Measurements from ENCODE around the gene RNF212.
A peak's percentile ranks its signal among the peaks of the same experiment; 100 is the strongest.

The RNF212 gene

DNA sequence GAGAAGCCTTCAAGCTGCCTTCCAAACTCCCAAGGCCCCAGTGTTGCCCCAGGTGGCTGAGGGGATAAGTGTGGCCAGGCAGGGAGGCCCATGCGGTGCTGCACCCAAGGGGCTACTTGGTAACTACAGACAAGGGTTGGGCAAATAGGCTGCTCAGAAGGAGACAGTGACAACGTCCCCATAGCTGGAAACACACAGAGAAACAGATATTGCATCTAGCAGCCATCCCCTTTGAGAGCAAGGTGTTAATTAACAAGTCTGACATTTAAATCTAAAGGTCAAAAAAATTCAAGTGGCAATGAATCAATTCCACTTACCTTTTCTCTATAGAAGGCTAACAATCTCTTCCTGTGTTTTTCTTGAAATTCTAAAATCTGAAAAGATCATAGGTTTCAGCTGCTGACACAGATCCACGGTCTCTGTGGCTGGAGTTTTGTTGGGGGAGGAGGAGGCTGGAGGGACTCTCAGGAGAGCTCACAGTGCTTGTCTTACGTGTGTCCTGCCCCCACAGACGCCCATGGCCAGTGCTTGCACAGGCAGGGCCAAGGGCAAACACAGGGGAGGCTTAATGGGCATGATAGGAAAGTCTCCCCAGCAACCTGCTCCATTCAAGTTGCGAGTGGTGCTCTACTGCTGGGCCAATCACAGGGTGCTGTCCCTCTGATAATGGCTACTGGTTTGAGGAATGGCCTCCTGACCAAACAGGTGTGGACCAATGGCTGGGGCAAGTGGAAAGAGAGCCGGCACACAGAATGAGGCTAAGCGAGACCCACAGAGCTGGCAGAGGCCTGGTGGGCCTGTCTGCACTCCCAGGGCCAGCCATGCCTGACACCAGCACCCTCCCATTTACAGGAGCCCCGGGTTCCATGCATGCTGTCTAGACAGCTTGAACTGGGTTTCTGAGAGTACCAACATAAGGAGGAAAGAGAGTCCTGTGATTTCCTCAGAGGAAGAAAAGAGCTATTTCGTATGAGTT is 22.6 kb downstream of the RNF212 start:
- no peak for DNase-seq

DNA sequence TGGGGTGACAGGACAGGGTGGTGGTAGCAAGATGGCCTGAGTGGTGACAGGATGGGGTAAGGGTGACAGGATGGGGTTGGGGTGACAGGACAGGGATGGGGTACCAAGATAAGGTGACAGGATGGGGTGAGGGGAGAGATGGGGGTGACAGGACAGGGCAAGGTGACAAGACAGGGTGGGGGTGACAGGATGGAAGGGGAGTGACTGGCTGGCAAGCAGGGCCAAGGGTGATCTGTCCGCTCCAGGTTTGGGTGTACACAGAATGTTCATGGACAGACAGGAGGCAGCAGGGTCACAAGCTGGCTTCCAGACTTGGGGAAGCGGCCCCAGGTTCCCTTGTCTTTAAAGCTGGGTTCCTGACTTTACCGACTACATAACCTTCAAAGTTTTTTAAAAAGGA is 23.3 kb downstream of the RNF212 start:
- no peak for DNase-seq

DNA sequence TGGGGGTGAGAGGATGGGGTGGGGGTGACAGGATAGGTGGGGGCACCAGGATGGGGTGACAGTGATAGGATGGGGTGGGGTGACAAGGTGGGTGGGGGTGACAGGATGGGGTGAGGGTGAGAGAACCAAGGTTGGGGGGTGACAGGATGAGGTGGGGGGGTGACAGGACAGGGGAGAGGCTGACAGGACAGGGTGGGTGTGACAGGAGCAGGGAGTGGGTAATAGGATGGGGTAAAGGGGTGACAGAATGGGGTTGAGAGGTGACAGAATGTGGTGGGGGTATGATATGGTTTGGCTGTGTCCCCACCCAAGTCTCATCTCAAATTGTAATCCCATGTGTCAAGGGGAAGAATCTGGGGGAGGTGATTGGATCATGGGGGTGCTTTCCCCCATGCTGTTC is 26.0 kb downstream of the RNF212 start:
- DNase-seq: no peak

DNA sequence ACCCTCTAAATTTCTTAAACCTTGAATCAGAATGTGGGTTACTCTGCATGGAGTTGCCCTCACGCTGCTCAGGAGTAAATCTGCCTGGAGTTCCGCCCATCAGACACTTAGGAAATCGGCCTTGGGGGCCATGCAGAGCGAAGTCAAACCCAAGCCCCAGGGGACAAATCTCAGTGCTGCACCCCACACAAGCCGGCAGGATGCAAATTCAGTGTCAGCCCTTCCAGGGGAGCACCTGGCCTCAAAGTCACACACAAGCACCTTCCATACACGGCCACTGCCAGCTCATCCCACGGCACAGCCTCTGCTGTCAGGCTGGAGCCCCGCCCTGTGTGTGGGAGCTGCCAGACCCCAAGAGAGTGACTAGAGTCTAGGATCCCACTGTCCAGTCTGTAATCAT is 27.4 kb downstream of the RNF212 start:
- no peak for DNase-seq

DNA sequence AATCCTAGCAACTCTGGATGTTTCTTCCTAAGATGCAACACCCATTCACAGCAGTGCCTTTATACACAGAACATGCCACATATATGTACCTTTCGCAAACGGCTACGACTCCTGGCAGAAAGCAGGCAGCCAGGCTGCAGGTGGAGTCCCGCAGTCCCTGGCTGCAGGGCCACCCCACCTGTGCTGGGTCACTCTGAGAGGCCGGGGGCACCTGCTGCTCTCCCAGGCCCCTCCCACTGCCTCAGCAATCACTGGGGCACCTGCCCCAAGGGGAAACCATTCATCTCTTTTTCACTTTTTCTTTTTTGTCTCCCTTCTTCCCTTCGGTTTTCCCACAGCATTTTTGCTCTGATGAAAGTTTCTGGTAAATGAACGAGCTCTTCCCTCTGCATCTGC is 28.0 kb downstream of the RNF212 start:
- DNase-seq: no peak

DNA sequence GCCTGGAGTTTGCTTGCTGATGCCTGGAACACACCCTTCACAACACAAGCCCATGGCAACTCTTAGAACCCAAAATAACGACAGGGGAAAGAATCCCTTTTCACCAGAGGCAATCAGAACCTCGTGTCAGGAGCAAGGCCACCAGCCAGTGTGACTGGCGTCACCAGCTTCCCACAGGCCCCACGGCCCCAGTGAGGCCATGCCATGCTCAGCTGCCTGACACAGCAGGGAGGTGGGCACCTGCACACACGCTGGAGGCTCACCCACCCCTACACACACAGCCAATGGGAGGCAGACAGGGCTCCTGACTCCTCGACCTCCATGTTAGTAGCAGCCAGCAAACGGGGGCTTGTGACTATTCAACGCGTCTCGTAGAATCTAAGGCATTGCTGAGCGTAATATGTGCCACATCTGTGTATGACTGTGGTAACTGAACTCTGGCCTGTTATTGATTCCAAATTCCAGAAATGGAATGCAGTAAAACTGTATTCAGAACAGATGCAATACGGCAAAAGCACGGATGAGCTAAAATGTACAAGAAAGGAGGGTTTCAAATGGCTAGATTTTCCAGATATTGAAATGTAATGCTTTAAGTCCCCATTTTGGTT is 28.5 kb downstream of the RNF212 start:
- no peak for DNase-seq

DNA sequence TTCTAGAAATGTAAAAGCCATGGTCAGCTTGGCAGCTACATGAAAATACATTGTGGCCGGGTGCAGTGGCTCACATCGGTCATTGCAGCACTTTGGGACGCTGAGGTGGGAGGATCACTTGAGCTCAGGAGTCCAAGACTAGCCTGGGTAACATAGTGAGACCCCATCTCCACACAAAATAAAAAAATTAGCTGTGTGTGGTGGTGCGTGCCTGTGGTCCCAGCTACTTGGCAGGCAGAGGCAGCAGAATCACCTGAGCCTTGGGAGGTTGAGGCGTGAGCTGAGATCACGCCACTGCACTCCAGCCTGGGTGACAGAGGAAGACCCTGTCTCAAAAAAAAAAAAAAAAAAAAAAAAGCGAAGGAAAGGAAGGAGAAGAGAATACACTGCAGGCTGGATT is 29.0 kb downstream of the RNF212 start:
- DNase-seq: no peak

GRCh38 chr4:1082215-1083182 is 30.9 kb downstream of the RNF212 start:
- no peak for DNase-seq

GRCh38 chr4:1081689-1082040 is 31.7 kb downstream of the RNF212 start:
- no peak for DNase-seq

DNA sequence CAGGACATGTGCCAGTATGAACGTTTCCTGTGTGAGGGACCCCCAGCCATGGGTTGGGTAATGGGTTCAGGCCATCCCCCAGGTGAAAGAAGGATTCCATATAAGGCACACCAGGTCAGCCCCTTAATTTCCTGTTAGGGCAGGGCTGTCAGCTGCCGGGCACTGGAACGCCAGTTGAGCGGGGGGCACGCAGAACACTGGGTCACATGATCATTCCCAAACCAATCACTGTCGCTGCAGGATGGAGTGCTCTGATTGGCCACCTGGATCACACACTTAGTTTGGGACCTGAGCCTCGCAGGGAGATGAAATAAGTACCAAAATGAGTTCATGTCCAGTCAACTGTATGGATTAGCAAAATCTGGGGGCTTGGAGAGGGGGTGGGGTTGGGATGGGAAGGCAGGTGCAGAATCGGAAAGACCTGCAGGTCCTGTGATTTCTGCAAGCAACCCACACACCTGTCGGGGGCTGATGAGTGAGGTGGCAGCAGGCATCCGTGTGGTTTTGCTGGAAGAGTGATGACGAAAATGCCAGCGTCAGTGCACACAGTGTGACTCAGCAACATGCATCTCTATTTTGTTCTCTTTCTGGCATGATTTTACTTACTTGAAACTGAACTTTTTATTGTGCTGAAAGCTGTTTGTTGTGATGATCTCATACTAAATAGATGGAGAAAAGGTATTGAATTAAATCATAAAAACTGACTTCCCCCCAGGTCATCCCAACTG is 32.2 kb downstream of the RNF212 start:
- DNase-seq: no peak

GRCh38 chr4:1080432-1080831 is 32.9 kb downstream of the RNF212 start:
- no peak for DNase-seq

DNA sequence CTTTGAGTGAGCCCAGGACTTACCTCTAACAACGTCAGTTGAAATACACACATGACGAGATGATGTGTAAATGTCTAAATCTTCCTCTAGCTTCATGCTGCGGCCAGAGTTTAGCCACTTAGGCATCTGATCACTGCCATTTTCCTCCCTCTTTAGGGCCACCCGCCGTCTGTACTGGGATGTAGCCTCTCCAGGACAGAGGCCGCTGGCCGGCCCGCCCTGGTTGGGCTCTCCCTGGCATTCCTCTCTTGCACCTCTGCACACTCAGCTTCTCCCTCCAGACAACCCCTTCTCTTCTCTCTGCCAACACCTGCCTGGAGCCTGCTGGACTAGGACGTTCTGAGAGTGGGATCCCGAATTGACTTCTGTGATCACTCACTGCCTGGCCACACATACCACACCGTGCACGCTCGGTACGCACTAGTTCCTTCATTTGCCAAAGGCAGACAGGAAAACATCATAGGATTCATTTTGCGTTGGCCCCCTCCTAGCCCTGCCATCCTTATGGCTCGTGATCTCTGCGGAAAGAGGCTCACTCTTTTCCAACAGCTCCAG is 33.6 kb downstream of the RNF212 start:
- DNase-seq: no peak

DNA sequence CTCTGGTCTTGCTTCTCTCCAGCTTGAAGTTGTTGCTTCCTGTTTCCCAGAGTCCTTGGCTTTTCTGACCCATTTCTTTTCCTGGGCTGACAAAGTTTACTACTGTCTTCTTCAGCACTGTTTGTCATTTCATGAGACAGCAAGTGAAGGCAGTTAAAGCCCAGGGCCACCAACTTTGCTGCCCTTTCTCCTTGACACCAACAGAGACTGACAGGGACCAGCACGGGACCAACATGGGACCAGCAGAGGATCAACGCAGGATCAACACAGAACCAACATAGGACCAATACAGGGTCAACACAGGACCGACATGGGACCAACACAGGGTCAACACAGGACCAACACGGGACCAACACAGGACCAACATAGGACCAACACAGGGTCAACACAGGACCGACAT is 34.9 kb downstream of the RNF212 start:
- DNase-seq: no peak

DNA sequence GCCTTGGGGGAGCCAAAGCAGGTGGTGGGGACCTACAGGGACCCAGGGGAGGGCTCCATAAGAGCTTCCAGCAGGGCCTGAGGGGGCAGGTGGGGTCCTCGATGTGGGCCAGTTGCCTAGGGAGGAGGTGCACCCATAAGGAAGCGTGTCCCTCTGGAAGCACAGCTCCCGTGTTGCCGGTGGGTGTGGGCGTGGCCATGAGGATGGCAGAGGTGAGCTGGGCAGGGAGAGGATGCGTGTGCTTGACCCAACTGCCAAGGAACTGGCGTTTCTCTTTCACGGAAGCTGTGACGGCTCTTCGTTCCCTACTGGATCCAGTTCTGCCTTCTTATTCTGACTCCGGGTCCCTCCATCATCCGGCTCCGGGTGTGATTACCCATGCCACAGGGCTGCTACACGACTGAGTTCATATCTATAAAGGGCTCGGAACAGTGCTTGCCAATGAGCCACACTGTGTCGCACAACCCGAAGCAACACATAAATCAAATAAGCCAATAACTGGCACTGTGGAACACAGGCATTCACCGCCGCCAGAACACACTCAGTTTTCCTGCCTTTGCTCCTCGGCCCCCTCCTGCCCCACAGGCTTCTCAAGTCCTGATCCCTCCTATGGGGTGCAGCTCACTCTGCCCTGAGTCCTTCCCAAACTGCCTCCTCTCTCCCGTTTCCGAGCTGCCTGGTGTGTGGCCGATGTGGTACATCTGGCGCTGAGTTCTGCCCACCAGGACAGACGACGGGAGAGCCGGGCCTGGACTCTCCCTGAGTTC is 35.5 kb downstream of the RNF212 start:
- DNase-seq: no peak

DNA sequence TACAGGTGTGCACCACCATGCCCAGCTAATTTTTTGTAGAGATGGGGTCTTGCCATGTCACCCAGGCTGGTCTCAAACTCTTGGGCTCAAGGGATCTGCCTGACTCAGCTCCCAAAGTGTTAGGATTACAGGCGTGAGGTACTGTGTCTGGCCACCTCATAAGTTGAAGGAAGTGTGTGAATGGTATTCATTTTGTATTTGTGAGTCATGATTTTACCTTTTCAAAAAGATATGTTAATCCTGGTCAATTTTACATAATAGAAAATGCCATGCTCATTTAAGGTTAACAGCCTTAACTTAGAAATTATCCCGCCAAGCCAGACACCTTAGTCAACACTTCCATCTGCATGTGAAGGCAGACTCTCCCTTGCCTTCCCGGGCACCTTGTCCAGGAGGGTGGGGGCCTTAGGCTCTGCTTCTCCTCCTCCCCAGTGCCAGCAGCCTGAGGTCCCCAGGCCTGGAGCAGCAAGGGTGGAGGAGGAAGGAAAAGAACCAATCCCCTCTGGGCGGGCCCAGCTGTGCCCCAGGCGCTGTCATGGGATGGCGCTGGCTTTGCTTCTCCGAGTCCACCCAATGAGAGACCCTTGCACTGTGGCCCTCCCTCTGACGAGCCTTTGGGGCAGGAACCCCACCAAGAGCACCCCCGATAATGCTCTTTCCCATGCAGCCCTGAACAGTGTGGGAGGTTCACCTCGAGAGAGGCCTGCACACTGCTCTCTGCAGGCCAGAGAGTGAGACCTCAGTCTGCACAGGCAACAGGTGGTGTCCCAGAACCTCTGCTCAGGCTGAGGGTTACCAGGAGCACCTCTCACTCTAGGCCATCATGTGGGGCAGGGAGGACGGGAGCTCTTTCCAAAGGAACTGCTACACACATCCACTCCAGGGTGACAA is 37.3 kb downstream of the RNF212 start:
- DNase-seq: no peak

DNA sequence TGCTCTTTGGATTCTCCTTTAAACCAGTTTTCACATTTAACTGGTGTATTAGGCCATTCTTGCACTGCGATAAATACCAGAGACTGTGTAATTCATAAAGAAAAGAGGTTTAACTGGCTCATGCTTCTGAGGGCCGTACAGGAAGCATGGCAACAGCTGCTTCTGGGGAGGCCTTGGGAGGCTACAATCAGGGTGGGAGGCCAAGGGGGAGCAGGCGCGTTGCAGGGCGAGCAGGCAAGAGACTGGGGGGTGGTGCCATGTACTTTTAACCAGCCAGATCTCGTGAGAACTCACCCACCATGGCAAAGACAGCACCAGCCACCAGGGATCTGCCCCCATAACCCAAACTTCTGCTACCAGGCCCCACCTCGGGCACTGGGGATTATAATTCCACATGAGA is 38.1 kb downstream of the RNF212 start:
- no peak for DNase-seq

- no peak for DNase-seq
Observed at GRCh38 chr4:1074077-1074476, 39.3 kb downstream of the RNF212 start.

GRCh38 chr4:1072830-1073446 is 40.4 kb downstream of the RNF212 start:
- peak; percentile 28 to 30 for DNase-seq

DNA sequence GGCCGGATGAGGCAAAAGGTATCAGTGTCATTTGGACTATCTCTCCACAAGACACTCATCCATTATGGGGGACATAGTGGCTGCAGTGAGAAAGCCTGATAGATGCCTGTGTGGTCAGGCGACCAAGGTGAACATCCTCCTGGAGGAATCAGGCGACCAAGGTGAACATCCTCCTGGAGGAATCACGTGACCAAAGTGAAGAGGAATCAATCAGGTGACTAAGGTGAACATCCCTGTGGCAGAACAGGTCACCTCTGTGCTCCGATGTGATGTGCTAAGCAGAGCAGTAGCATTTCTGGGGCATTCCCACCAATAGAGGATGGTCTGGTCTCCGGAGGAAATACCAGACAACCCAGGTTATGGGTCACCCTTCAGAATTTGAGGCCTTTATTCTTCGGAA is 44.0 kb downstream of the RNF212 start:
- DNase-seq: no peak

GRCh38 chr4:1065732-1066131 is 47.6 kb downstream of the RNF212 start:
- DNase-seq: no peak
